Common myeloid progenitor, CD34-positive (primary cell): ENCODE results near the gene TMEM139.

ENCODE experiments used
- CTCF ChIA-PET: fragments of 350-600 bp; sonication (Branson Sonifier 250); formaldehyde crosslinking; loops from one replicate; lab custom pipeline; 2021; ENCODE audit warnings: antibody characterized with exemption; lab: Charles Lee
- POLR2A ChIA-PET: fragments of 350-600 bp; sonication (Branson Sonifier 250); formaldehyde crosslinking; loops from one replicate; lab custom pipeline; 2021; ENCODE audit warnings: antibody characterized with exemption; lab: Charles Lee
- DNase-seq, 3 donors: peaks; one replicate each; pipeline versions ENCODE4 v3.0.0 to v3.0.0-alpha.2; 2013
- H3K27ac ChIP-seq, 2 experiments: 1 replicate in 1 of 2; 2 replicates in 1 of 2; pipeline ENCODE4 v1.7.0; 2013; ENCODE audit warnings: inconsistent platforms in 2 of 2, low read length in 2 of 2, mild to moderate bottlenecking in 2 of 2, low read depth in 1 of 2, moderate library complexity in 1 of 2; ENCODE audit not compliant: severe bottlenecking in 2 of 2, insufficient read depth in 1 of 2, poor library complexity in 1 of 2
- H3K27me3 ChIP-seq, 5 experiments: replicated peaks in 2 of 5; 1 replicate in 3 of 5; 2 replicates in 2 of 5; pipeline versions ENCODE4 v1.6.1 to v1.7.0; 2013; ENCODE audit warnings: low read length in 4 of 5, mild to moderate bottlenecking in 2 of 5, moderate library complexity in 2 of 5, inconsistent platforms in 1 of 5; ENCODE audit not compliant: insufficient read depth in 5 of 5, control insufficient read depth in 4 of 5
- H3K36me3 ChIP-seq, 4 experiments: 1 replicate in 2 of 4; 2 replicates in 2 of 4; pipeline versions ENCODE4 v1.6.1 to v1.7.0; 2013; ENCODE audit warnings: low read length in 3 of 4, control low read depth in 1 of 4, mild to moderate bottlenecking in 1 of 4; ENCODE audit not compliant: control insufficient read depth in 4 of 4, insufficient read depth in 4 of 4
- H3K4me1 ChIP-seq, 4 experiments: 1 replicate in 3 of 4; 2 replicates in 1 of 4; pipeline versions ENCODE4 v1.6.1 to v1.7.1; 2013; ENCODE audit warnings: low read length in 3 of 4, mild to moderate bottlenecking in 3 of 4, control low read depth in 1 of 4, inconsistent platforms in 1 of 4, moderate library complexity in 1 of 4; ENCODE audit not compliant: control insufficient read depth in 4 of 4, insufficient read depth in 4 of 4; ENCODE audit errors: control extremely low read depth in 1 of 4
- H3K4me3 ChIP-seq, 7 experiments: 1 replicate in 4 of 7; 2 replicates in 3 of 7; pipeline versions ENCODE4 v1.5.1 to v1.7.0; 2013; ENCODE audit warnings: mild to moderate bottlenecking in 7 of 7, low read length in 6 of 7, moderate library complexity in 6 of 7, inconsistent platforms in 2 of 7, low read depth in 2 of 7, control low read depth in 1 of 7; ENCODE audit not compliant: insufficient read depth in 4 of 7, control insufficient read depth in 1 of 7; ENCODE audit errors: extremely low read depth in 1 of 7
- H3K9me3 ChIP-seq, 5 experiments: 1 replicate in 4 of 5; 2 replicates in 1 of 5; pipeline versions ENCODE4 v1.6.1 to v1.7.1; 2013; ENCODE audit warnings: low read length in 4 of 5, mild to moderate bottlenecking in 2 of 5, inconsistent platforms in 1 of 5, low read depth in 1 of 5, moderate library complexity in 1 of 5; ENCODE audit not compliant: control insufficient read depth in 4 of 5, insufficient read depth in 2 of 5; ENCODE audit errors: control extremely low read depth in 1 of 5
- WGBS: methylation state at CpG from one replicate; pipeline ENCODE4 v1.1.5; 2013; ENCODE audit not compliant: insufficient coverage; 5-methylcytosine and 5-hydroxymethylcytosine counted together

The TMEM139 gene

DNA sequence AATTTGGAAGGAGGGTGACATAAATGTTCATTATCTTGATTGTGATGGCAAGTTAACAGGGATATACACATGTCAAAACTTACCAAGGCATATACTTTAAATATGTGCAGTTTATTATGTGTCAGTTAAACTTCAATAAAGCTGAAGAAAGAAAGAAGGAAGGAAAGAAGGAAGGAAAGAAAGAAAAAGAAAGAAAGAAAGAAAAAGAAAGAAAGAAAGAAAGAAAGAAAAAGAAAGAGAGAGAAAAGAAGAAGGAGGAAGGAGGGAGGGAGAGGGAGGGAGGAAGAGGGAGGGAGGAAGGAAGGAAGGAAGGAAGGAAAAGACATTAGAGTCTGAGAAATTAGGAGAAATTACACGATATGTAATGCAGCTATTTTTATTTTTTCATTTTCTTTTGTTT lies 37.4 kb upstream of the TMEM139 start:
- Histone ChIP-seq H3K9me3 (peaks cover 0 to 4% (median 0%) of the 10 kb centered on the region in 5 experiments), H3K4me1 (peaks cover 3 to 36% (median 19%) of the 10 kb centered on the region in 4 experiments), H3K36me3 (peaks cover 0 to 2% (median 0%) of the 10 kb centered on the region in 4 experiments), H3K4me3 (no peak overlapping the region), H3K27ac (no peak overlapping the region), H3K27me3 (no peaks in the 10 kb centered on the region)
- ChIA-PET CTCF (interaction anchor here (1.0 to 3.0 kb wide), 4 partner anchors 9 to 259 kb away, joined by 3 to 9 read pairs (median 6); no protein-coding TSS in a partner anchor), POLR2A (no interaction called here)
- DNase-seq = no peak
- WGBS = no CpG with 5 or more reads among the region's 1 CpG

DNA sequence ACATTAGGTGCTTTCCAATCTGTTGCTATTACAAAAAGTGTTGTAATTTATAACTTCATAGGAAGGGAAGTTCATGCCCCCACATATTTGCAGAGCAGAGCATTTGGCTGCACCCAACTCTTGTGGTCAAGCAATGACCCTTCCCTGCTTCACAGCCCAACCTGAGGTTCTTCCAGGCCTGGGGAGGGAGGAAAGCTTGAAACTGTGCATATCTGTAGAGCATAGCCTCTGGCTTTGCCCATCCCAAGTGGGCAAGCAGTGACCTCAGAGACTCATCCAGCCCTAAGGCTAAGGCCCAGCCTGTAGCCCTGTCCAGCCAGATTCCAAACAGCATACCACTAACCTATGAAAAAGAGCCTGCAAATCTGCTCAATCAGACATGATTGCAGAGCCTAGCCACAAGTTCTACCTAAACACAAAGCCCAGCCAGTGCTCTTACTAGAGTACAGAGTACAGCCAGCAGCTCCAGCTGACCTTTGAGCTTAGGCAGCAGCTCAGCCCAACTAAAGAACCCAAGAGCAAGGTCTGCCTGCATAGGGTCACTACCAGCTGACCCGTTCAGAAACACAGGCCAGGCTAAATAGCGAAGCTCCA lies 35.9 kb upstream of the TMEM139 start:
- POLR2A ChIA-PET = no interaction called here
- CTCF ChIA-PET = interaction anchor here (0.9 to 3.0 kb wide), 9 partner anchors 8 to 62 kb away, joined by 3 to 23 read pairs (median 4); partner anchors contain the start of gene TAS2R40

DNA sequence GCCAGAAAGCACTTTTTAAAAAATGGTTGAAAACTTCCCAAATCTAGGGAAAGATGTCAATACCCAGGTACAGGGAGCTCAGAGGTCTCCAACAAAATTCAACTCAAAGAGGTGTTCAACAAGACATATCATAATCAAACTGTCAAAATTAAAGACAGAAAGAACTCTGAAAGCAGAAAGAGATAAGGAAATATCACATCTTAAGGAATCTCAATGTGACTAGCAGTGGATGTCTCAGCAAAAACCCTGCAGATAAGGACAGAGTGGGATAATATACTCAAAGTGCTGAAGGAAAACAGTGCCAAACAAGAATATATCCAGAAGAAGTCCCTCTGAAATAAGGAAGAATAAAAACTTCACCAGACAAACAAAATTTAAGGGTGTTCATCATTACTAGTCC lies 34.6 kb upstream of the TMEM139 start:
- Histone ChIP-seq H3K36me3 (no peaks in the 10 kb centered on the region), H3K27ac (no peak overlapping the region), H3K27me3 (no peaks in the 10 kb centered on the region), H3K4me3 (no peak overlapping the region), H3K4me1 (peaks cover 3 to 37% (median 16%) of the 10 kb centered on the region in 4 experiments), H3K9me3 (peaks cover 0 to 14% (median 0%) of the 10 kb centered on the region in 5 experiments)
- DNase-seq = no peak
- POLR2A ChIA-PET = no interaction called here
- CTCF ChIA-PET = interaction anchor here (1.0 to 2.6 kb wide), 4 partner anchors 9 to 51 kb away, joined by 3 to 23 read pairs (median 6); partner anchors contain the start of gene TAS2R40

More for the DNA sequence above, 35.9 kb upstream of the TMEM139 start:
- no peaks in the 10 kb centered on the region for H3K27me3 ChIP-seq
- H3K27ac ChIP-seq = no peak overlapping the region
- peaks cover 3 to 36% (median 18%) of the 10 kb centered on the region in 4 experiments for H3K4me1 ChIP-seq
- DNase-seq = no peak
- WGBS = 100% methylated on average over 2 of the region's 2 CpGs
- H3K4me3 ChIP-seq = no peak overlapping the region
- no peaks in the 10 kb centered on the region for H3K36me3 ChIP-seq
- H3K9me3 ChIP-seq = peaks cover 0 to 11% (median 0%) of the 10 kb centered on the region in 5 experiments

DNA sequence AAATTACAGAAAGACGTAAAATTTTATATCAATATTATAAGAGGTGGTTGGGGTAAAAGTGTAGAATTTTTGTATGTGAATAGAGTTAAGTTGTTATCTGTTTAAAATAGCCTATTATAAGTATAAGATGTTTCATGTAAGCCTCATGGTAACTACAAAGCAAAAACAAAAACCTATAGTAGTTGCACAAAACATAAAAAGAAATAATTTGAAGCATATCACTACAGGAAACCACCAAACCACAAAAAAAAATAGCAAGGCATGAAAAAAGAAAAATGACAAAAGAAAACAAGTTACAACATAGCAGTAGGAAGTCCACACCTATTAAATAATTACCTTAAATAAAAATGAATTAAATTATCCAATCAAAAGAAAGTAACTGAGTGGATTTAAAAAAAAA lies 33.9 kb upstream of the TMEM139 start:
- H3K27me3 ChIP-seq = no peaks in the 10 kb centered on the region
- ChIA-PET POLR2A (no interaction called here), CTCF (interaction anchor here (2.6 kb wide), 1 partner anchor 10 kb away, joined by 23 read pairs; no protein-coding TSS in a partner anchor)
- H3K4me3 ChIP-seq = peak overlapping the region in 1 of 7 experiments; percentile 5
- no peak overlapping the region for H3K27ac ChIP-seq
- DNase-seq = peak in 2 of 3 donors; percentile 52 to 67
- no peaks in the 10 kb centered on the region for H3K36me3 ChIP-seq
- WGBS = no CpG with 5 or more reads among the region's 1 CpG
- H3K4me1 ChIP-seq = peaks cover 3 to 37% (median 13%) of the 10 kb centered on the region in 4 experiments
- H3K9me3 ChIP-seq = peaks cover 0 to 14% (median 0%) of the 10 kb centered on the region in 5 experiments

DNA sequence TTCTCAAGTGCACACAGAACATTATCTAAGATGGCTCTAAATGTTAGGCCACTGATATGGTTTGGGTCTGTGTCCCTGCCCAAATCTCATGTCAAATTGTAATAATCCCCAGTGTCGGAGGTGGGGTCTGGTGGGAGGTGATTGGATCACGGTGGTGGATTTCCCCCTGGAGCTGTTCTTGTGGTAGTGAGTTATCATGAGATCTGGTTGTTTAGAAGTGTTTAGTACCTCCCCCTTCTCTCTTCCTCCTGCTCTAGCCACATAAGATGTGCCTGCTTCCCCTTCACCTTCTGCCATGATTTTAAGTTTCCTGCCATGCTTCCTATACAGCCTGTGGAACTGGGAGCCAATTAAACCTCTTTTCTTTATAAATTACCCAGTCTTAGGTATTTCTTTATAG lies 32.8 kb upstream of the TMEM139 start:
- no peak overlapping the region for H3K27ac ChIP-seq
- peaks cover 3 to 37% (median 10%) of the 10 kb centered on the region in 4 experiments for H3K4me1 ChIP-seq
- no peak overlapping the region for H3K4me3 ChIP-seq
- H3K9me3 ChIP-seq = peaks cover 0 to 14% (median 0%) of the 10 kb centered on the region in 5 experiments
- POLR2A ChIA-PET = no interaction called here
- WGBS = no CpG with 5 or more reads among the region's 2 CpGs
- no peak for DNase-seq
- H3K36me3 ChIP-seq = no peaks in the 10 kb centered on the region
- H3K27me3 ChIP-seq = no peaks in the 10 kb centered on the region
- CTCF ChIA-PET = interaction anchor here (0.7 to 1.6 kb wide), 2 partner anchors 11 to 253 kb away, joined by 3 to 6 read pairs; no protein-coding TSS in a partner anchor

DNA sequence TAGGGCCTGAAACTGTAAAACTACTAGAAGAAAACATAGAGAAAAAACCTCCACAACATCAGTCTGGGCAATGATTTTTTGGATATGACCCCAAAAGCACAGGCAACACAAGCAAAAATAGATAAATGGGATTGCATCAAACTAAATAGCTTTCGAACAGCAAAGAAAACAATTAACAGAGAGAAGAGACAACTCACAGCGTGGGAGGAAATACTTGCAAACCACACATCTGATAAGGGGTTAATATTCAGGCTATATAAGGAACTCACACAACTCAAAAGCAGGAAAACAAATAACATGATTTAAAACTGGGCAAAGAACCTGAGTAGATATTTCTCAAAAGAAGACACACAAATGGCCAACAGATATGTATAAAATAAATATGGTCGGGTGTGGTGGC lies 29.2 kb upstream of the TMEM139 start:
- H3K9me3 ChIP-seq = peaks cover 0 to 14% (median 0%) of the 10 kb centered on the region in 5 experiments
- no peaks in the 10 kb centered on the region for H3K27me3 ChIP-seq
- H3K4me1 ChIP-seq = peaks cover 0 to 29% (median 10%) of the 10 kb centered on the region in 4 experiments
- ChIA-PET CTCF (interaction anchor here (1.0 to 3.4 kb wide), 9 partner anchors 9 to 162 kb away, joined by 3 to 15 read pairs (median 4); no protein-coding TSS in a partner anchor), POLR2A (interaction anchor here (0.7 kb wide), 1 partner anchor 90 kb away, joined by 3 read pairs; no protein-coding TSS in a partner anchor)
- no CpG with 5 or more reads among the region's 3 CpGs for WGBS
- H3K27ac ChIP-seq = no peak overlapping the region
- peak in 1 of 3 donors; percentile 37 for DNase-seq
- no peak overlapping the region for H3K4me3 ChIP-seq
- no peaks in the 10 kb centered on the region for H3K36me3 ChIP-seq

DNA sequence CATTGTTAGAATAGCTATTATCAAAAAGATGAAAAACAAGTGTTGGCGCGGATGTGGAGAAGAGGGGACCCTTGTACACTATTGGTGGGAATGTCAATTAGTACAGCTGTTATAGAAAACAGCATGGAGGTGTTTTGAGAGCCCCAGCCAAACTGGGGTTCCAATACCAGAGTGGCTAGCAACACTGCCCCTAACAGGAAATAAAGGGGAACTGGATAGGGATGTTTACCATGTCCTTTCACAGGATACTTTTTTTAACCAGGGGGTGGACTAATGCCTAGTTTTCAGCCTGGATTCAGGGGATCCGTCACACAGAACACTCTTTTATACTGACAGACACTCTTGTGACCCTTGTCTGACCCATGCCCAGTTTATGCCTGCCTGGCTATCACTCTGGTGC lies 28.4 kb upstream of the TMEM139 start:
- WGBS = 96% methylated on average over 3 of the region's 3 CpGs
- no peak for DNase-seq
- no peak overlapping the region for H3K27ac ChIP-seq
- H3K4me1 ChIP-seq = peaks cover 0 to 22% (median 5%) of the 10 kb centered on the region in 4 experiments
- no peaks in the 10 kb centered on the region for H3K36me3 ChIP-seq
- ChIA-PET CTCF (interaction anchor here (0.7 to 3.4 kb wide), 10 partner anchors 8 to 161 kb away, joined by 3 to 15 read pairs (median 4); no protein-coding TSS in a partner anchor), POLR2A (no interaction called here)
- H3K9me3 ChIP-seq = peaks cover 0 to 14% (median 0%) of the 10 kb centered on the region in 5 experiments
- H3K4me3 ChIP-seq = no peak overlapping the region
- no peaks in the 10 kb centered on the region for H3K27me3 ChIP-seq
